A172 (cell line): ENCODE results near the gene HPGD. TPM values are rescaled to one million over a fixed set of nuclear protein-coding genes. Genes with fewer than 3 reads are reported as not detected.
"Not testable (repeated sequence)": the region's sequence is repeated elsewhere in the genome, so short reads cannot be mapped to it uniquely, and the experiment has no call there.

Experiments
- DNase-seq: peaks from one replicate; pipeline ENCODE4 v3.0.0-alpha.2; 2015; ENCODE audit warnings: low spot score
- total RNA-seq: library from RNA; depleted of rRNA; stranded (reverse); fragments of >200 nt; shearing (Covaris generic); gene quantifications from 2 replicates; pipeline ENCODE4 v1.2.3, GENCODE V29; 2014

The HPGD gene
- total RNA-seq, 1 experiment from 2014 or later: 1.0 TPM

DNA sequence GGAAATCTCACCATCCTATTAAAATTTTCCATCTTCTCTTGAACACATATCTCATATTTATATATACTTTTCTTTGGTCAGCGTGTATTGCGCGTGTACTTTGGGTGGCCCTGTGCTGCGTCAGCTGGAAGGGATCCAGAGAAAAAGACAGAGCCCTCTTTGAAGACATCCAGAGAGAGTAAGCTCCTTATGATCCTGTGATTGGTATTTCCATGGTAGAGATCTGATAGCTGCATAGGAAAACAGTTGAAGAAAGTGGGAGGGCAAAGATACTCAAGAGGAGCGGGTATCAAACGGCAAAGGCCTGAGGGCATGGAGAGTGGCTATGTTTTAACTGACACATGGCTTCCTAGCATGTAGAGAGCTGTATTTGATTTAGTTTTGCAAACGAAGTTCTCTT is 4.4 kb upstream of the HPGD start:
- DNase-seq: no peak

DNA sequence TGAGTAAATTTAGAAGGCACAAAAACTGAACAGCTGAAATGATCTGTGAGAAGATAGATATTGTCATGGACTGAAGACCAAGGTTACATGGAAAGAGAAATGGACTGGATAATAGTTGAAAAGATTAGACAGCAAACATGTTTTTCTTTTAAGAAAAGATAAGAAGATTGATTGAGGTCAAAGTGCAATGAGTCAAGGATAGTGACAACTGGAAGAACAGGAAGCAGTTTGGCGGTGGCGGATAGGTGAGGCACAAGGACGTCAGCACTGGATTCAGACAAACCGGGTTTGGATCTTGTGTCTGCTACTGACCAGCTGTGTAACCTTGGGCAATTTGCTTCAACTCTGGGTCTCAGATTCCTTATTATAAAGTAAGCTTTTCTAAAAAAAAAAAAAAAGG is 2.0 kb upstream of the HPGD start:
- DNase-seq: no peak

- peak; percentile 1 for DNase-seq
Measured at GRCh38 chr4:174523025-174523693, 871 bp upstream of the HPGD start.

DNA sequence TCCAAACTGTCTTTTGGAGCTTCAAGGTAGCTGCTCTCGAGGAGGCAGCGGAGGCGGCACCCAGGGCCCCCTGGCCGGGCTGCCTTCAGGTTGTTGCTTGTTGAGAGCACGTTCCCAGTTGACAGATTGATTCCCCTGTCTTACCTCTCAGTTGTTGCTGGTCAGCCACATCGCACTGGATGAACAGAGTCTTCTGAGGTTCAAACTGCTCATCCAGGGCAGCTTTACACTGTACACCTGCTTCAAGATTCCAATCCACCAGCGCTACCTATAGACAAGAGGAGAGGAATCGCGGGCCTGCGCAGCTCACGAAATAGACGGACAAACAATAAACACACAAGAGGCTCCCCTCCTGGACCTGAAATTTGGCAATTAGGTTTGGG is 497 bp downstream of the HPGD start:
- peak; percentile 4 for DNase-seq

- no peak for DNase-seq
Measured at GRCh38 chr4:174520660-174521059, 1.6 kb downstream of the HPGD start.

GRCh38 chr4:174517502-174518445 is 4.5 kb downstream of the HPGD start:
- no peak for DNase-seq

DNA sequence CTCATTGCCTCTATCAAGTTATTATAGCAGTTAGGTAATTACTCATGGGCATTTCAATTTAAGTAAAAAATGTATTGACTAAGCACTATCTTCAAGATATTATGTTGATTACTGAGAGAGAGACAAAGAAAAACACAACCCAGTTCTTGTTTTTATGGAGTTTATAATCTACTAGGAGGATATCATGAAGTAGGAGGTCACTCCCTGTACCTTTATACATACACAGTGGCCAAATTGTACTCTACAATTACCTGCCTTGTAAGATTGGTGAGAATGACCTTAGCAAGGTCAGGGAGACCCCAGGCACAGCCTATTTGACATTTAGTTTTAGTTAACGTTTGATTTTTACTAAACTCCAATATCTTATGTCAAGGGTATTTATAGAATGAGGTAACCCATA is 5.5 kb downstream of the HPGD start:
- DNase-seq: no peak

GRCh38 chr4:174516345-174516744 is 5.9 kb downstream of the HPGD start:
- DNase-seq: no peak

DNA sequence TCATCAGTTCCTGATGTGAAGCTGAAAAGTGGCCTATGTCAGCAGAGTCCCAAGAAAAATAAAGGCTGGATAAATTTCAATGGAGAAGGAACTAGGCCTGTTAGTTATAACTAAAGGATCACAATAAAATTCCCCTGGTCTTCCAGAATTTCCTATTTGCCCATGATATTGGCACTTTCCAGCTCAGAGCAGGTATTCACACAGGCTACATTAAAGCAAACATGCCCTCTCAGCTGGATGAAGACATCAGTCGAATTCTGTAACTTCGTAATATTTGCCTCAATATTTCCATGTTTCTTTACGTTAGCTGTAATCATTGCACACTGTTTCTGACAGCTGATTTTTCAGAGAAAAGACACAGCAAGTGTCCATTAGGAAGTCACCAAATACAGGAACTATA is 9.5 kb downstream of the HPGD start:
- DNase-seq: no peak

- DNase-seq: no peak
Measured at GRCh38 chr4:174505892-174506291, 16.4 kb downstream of the HPGD start.

DNA sequence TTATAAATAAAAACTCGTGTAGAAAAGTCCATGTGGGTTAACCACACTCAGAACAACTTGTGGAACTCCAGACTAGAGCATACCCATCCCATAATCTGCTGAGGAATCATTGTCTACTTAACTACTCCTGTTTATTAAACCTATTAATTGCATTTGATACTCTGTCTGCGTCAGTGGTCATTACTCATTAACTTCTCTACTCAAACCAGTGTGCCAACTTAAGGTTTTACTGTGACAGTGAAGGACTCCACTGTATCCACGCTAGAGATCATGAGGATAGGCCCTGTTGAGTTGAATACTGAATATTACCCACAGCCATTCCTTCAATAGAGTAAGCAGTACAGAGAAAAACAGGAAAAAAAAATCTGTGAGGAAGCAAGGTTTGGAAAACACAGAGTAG is 17.3 kb downstream of the HPGD start:
- no peak for DNase-seq

DNA sequence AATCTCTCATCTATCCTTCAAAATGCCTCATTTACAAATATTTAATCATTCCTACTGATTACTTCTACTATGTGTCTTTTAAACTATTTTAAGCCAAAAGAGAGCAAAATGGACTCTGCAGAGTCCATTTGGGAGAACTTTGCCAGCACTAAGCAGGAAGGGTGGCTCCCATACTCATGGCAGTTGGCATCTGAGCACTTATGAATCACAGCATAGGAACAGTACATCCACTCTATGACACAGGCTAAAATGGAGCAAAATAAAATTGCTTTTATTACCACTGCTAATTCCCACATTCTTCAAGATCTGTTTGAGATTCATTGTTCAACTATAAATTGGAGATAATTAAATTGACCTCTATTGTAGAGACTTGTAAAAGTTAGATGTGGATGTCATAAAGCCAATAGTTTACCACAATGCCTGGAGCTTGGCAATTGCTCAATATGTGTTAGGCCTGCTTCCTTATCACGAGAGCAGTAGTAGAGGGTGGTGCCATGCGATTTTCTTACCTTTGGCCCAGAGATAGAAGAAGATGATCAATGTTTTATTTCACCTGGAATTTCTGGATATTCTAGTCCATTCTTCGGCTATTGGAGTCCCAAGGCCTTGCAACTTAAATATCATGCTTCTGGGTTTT is 19.1 kb downstream of the HPGD start:
- DNase-seq: peak; percentile 33

- no peak for DNase-seq
Measured at GRCh38 chr4:174496631-174497432, 25.5 kb downstream of the HPGD start.

- DNase-seq: no peak
Measured at GRCh38 chr4:174495626-174496025, 26.7 kb downstream of the HPGD start.

- no peak for DNase-seq
Measured at GRCh38 chr4:174494726-174495125, 27.6 kb downstream of the HPGD start.

DNA sequence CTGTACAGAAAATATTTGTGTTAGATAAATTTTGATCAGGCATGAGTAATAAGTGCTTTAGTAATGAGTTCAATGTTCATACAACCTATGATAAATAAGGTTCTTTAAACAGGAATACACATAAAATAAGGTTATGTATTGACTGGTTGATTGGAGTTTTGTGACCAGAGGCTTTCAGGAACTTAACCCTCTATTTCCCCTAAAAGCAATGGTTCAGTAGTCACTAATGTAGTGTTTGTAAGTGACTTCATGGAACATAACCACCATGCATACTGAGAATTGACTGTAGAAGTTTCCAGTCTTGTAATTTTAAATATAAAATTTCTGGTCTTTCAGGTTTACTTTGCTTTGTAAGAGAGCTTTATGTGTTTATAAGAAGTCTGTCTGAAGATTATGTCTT is 28.1 kb downstream of the HPGD start:
- no peak for DNase-seq

DNA sequence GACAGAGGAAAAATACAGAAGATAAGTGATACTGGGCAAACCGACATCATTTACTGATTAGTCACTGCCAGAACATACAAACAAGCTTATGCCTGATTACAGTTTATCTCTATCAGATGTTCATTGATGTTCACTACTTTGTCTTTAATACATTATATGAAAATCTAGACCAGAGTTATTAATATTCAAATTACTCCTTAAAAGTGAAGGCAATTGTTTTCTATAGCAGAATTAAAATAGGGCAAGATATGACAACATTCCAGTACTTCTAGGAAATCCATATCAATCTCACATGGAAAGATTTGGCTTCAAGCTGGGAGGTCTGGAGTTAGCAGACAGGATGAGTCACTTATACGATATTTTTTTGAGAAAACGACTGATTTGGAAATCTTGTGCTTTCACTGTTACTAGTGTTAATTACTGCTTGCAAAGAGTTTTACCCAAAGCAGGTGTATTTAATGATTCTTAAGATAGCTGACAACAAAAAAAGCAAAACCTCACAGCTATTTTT is 31.8 kb downstream of the HPGD start:
- peak; percentile 42 for DNase-seq

DNA sequence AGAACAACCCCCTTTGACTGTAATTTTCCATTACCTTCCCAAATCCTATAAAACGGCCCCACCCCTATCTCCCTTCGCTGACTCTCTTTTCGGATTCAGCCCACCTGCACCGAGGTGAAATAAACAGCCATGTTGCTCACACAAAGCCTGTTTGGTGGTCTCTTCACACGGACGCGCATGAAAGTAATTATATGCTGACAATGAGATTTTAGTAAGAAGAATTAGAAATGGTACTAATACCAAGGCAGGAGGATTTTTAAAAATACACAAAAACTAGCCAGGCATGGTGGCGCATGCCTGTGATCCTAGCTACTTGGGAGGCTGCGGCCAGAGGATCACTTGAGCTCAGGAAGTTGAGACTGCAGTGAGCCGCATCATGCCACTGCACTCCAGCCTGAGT is 33.9 kb downstream of the HPGD start:
- not testable (repeated sequence) for DNase-seq

- DNase-seq: no peak
Measured at GRCh38 chr4:174485025-174485424, 37.3 kb downstream of the HPGD start.

DNA sequence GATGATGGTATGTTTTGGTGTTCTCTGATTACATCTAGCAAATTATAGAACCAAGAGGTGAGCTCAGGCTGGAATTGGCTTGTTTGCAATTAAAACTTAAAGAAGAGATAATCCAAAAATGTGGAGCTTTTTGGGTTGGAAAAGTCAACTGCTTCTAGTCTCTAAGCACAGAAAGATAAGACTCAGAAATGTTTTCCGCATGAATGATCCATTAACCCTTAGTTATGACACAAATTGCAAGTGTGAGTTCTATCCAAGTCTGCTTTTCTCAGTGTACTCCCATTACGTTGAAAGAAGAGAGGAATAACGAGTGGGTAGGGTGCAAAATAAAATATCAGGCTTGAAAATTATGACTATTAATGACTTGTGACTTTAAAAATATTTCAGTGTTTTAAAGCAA is 38.5 kb downstream of the HPGD start:
- no peak for DNase-seq

GRCh38 chr4:174479140-174479539 is 43.1 kb downstream of the HPGD start:
- no peak for DNase-seq

- no peak for DNase-seq
Measured at GRCh38 chr4:174475528-174475927, 46.8 kb downstream of the HPGD start.
